ENCODE measurements around the gene MTG1. TPM values are rescaled to one million over a fixed set of nuclear protein-coding genes. Genes with fewer than 3 reads are reported as not detected.
"Not testable (repeated sequence)": the region's sequence is repeated elsewhere in the genome, so short reads cannot be mapped to it uniquely, and the experiment has no call there.

Gene MTG1
- total RNA-seq, 4 donors from 2014 or later: 26.5 to 139 (median 47.0) TPM

DNA sequence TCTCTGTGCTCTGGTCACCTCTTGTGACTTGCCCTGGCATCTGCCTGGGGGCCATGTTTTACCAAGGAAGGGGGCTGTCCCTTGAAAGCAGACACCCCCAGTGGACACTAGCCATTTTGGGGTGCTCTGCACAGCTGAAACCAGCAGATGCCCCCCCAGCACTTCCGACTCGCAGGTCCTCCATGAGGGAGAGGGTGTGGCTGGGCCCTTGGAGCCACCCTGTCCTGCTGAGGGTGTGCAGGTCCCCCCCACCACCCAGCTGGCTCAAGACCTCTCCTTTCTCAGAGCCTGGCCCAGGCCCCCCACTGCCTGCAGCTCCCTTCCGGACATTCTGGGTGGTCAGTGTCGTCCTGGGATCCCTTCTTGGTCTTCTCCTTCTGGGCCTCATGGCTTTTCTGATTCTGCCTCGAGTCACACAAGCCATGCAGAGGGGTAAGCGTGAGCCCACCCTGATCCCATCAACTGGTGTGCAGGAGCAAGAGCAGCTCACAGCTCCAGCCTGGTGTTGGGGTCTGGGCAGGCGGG is 72.1 kb downstream of the MTG1 start:
- no peak overlapping the region for H3K27ac ChIP-seq
- H3K9me3 ChIP-seq: no peaks in the 10 kb centered on the region
- no peaks in the 10 kb centered on the region for H3K27me3 ChIP-seq
- WGBS, 2 donors (ENCODE audit: low coverage in 1 of 2): 80 to 97% methylated on average over 1 to 4 of the region's 7 CpGs
- H3K4me3 ChIP-seq: no peak overlapping the region
- intact Hi-C loops (cut with DNase I; ENCODE audit: low total_unique reads): no loop called here
- in situ Hi-C loops (cut with MboI; ENCODE audit: low pct_ligation_motif_present in 1 of 4, low pct_unique_long_range_greater_than_20kb in 1 of 4, low sequenced_read_pairs in 3 of 4): no loop called here
- H3K4me1 ChIP-seq: no peaks in the 10 kb centered on the region
- H3K36me3 ChIP-seq: no peaks in the 10 kb centered on the region
- TF ChIP-seq EP300 (IDR thresholded peaks at IDR 0.05; ENCODE audit: low read depth) (no peak), POLR2A (IDR thresholded peaks at IDR 0.05) (no peak), POLR2AphosphoS5 (IDR thresholded peaks at IDR 0.05) (no peak)
- TF ChIP-seq, protein P1, sequence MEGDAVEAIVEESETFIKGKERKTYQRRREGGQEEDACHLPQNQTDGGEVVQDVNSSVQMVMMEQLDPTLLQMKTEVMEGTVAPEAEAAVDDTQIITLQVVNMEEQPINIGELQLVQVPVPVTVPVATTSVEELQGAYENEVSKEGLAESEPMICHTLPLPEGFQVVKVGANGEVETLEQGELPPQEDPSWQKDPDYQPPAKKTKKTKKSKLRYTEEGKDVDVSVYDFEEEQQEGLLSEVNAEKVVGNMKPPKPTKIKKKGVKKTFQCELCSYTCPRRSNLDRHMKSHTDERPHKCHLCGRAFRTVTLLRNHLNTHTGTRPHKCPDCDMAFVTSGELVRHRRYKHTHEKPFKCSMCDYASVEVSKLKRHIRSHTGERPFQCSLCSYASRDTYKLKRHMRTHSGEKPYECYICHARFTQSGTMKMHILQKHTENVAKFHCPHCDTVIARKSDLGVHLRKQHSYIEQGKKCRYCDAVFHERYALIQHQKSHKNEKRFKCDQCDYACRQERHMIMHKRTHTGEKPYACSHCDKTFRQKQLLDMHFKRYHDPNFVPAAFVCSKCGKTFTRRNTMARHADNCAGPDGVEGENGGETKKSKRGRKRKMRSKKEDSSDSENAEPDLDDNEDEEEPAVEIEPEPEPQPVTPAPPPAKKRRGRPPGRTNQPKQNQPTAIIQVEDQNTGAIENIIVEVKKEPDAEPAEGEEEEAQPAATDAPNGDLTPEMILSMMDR (IDR thresholded peaks at IDR 0.05): no peak
- DNase-seq: no peak

DNA sequence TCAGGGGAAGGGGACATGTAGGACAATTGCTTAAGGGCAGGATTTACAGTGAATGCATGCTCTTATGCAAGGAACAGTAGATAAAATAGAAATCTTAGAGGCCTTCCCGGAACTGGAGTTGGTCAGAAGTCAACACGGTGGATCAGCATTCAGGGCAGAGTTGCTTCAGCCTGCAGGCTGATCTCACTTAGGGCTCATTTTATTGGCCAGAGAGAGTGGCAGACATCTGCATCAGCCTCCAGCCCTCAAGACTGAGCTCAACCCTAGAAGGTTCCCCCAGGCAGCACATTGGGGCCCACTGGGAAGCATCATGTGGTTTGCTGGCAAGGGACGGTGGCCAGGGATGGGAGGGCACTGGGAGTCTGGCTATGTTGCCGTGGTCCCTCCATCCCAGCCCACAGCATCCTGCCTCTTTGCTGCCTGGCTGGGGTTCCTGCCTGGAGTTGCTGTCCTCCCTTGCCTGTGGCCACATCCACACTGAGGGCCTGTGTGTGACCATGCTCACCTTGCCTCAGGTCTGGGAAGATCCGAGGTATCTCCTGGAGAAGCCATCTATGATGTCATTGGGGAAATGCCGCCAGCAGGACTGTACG is 72.8 kb downstream of the MTG1 start:
- Histone ChIP-seq H3K4me1 (no peaks in the 10 kb centered on the region), H3K9me3 (no peaks in the 10 kb centered on the region), H3K36me3 (no peaks in the 10 kb centered on the region), H3K4me3 (no peak overlapping the region), H3K27me3 (no peaks in the 10 kb centered on the region), H3K27ac (no peak overlapping the region)
- intact Hi-C loops (cut with DNase I; ENCODE audit: low total_unique reads): no loop called here
- WGBS, 2 donors (ENCODE audit: low coverage in 1 of 2): 89 to 95% methylated on average over 4 to 7 of the region's 7 CpGs
- TF ChIP-seq, protein P1 (IDR thresholded peaks at IDR 0.05): no peak
- TF ChIP-seq EP300 (IDR thresholded peaks at IDR 0.05; ENCODE audit: low read depth) (no peak), POLR2AphosphoS5 (IDR thresholded peaks at IDR 0.05) (no peak), POLR2A (IDR thresholded peaks at IDR 0.05) (no peak)
- in situ Hi-C loops (cut with MboI; ENCODE audit: low pct_ligation_motif_present in 1 of 4, low pct_unique_long_range_greater_than_20kb in 1 of 4, low sequenced_read_pairs in 3 of 4): no loop called here
- DNase-seq: no peak

DNA sequence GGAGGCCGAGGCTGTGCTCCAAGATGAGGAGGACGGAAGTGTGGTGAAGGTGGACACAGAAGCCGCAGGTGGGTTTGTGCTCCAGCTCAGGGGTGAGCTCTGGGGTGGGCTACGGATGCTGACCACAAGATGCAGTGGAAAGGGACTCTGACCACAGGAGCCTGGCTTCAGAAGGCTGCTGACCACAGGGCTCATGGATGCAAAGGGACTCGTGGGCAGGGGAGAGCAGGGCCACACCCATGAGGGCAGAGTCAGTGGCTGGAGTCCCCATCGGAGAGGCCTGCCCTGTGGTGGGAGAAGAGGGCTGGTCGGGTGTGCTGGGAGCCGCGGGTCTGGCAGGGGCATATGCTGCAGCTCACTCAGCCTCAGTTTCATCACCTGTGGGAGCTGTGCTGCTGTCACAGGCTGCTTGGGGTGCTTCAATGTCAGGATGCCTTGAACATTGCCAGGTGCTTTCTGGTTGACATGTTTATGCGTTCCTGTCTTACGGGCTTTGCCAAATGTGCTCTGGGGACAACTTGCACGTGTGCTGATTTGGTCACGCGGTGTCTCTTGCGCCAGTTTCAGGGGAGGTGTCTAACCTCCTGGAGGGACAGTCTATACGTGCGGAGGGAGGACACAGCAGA is 73.4 kb downstream of the MTG1 start:
- no peak overlapping the region for H3K4me3 ChIP-seq
- no peaks in the 10 kb centered on the region for H3K9me3 ChIP-seq
- no peak for DNase-seq
- H3K4me1 ChIP-seq: no peaks in the 10 kb centered on the region
- WGBS, 2 donors (ENCODE audit: low coverage in 1 of 2): 91 to 95% methylated on average over 4 to 16 of the region's 17 CpGs
- no peaks in the 10 kb centered on the region for H3K36me3 ChIP-seq
- H3K27ac ChIP-seq: no peak overlapping the region
- intact Hi-C loops (cut with DNase I; ENCODE audit: low total_unique reads) (no loop called here), in situ Hi-C loops (cut with MboI; ENCODE audit: low pct_ligation_motif_present in 1 of 4, low pct_unique_long_range_greater_than_20kb in 1 of 4, low sequenced_read_pairs in 3 of 4) (no loop called here)
- TF ChIP-seq EP300 (IDR thresholded peaks at IDR 0.05; ENCODE audit: low read depth) (no peak), POLR2AphosphoS5 (IDR thresholded peaks at IDR 0.05) (no peak), POLR2A (IDR thresholded peaks at IDR 0.05) (no peak)
- TF ChIP-seq, protein P1 (IDR thresholded peaks at IDR 0.05): no peak
- no peaks in the 10 kb centered on the region for H3K27me3 ChIP-seq

DNA sequence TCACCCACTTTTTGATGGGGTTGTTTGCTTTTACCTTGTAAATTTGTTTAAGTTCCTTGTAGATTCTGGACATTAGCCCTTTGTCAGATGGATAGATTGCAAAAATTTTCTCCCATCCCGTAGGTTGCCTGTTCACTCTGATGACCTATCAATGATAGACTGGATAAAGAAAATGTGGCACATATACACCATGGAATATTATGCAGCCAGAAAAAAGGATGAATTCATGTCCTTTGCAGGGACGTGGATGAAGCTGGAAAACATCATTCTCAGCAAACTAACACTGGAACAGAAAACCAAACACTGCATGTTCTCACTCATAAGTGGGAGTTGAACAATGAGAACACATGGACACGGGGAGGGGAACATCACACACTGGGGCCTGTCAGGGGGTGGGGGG is 75.2 kb downstream of the MTG1 start:
- DNase-seq; H3K4me3 ChIP-seq; H3K27ac ChIP-seq; H3K27me3 ChIP-seq; H3K4me1 ChIP-seq; H3K9me3 ChIP-seq; intact Hi-C loops (cut with DNase I; ENCODE audit: low total_unique reads); in situ Hi-C loops (cut with MboI; ENCODE audit: low pct_ligation_motif_present in 1 of 4, low pct_unique_long_range_greater_than_20kb in 1 of 4, low sequenced_read_pairs in 3 of 4); H3K36me3 ChIP-seq: not testable (repeated sequence)
- WGBS, 2 donors (ENCODE audit: low coverage in 1 of 2): 86 to 89% methylated on average over 2 to 3 of the region's 3 CpGs
